Activated CD4-positive, alpha-beta T cell treated with anti-CD3 and anti-CD28 coated beads for 24 hours (primary cell): ENCODE results near the gene SHC3.

Source experiments
- DNase-seq, 2 donors: peaks; one replicate each; pipeline ENCODE4 v3.0.0-alpha.2; 2020; ENCODE audit warnings: low read depth in 2 of 2

SHC3 gene

DNA sequence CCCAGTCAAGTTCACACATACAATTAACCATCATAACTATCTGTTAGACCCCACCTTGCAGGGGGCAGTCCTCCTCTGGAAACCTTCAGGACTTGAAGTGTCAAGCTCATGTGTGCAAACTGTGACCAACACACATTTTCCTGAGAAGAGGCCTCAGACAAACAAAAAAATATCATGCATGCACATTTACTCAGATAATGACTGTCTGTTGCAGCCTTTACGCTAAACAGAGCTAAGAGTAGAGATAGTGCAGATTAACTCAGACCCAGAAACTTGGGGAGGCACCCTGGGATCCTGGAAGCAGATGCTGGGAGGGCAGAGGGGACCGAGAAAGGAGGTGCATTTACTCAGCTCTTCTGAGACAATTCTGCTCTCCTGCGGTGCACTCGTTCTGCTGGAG is 191.0 kb downstream of the SHC3 start:
- no peak for DNase-seq

DNA sequence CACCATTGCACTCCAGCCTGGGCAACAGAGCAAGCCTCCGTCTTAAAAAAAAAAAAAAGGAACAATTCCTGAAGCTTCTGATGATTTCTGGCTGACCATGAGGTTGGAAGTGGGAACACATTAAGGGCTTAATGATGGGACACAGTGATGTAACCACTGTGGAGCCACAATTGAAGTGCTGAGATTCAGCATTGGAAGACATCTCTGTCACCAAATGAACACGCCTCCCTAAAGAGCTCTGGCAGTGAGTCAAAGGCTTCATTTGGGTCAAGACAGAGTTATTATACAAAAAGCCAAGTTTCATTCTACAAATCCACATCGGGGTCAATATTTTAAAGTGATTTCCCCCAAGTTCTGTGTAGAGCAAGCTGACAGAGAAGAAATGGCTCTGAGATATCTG is 191.8 kb downstream of the SHC3 start:
- DNase-seq = no peak

DNA sequence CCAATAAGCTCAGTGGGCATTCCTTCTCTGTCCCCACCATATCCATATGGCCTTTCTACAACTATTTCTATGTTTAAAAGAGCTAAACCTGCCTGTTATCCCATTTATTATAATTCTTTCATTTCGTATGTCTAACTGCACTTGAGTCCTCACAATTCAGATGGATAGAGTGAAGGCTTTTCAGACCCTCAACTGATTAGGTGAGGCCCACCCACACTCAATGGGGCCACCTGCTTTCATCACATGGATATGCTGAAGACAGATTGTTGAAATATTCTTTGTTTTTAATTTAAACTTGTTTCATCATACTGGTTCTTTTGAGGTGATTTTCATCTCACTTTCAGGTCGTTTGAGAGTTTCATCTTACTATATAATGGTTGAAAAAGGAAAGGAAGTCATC is 193.0 kb downstream of the SHC3 start:
- DNase-seq = no peak

DNA sequence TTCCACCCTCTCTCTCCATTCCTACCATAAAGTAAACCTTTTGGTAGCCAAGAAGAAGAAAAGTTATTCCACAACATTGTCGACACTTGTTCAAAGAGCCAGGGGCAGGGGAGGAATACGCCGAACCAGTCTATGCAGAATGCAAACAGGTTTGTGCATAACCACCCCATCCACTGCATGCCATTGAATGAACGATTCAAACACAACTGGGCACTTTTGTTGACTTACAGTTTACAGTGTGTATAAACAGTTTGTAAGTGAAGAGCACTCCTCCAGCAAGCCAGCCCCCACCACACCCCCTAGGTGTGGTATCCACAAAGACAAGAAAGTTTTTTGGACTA is 194.1 kb downstream of the SHC3 start:
- no peak for DNase-seq

- DNase-seq = no peak
Measured at GRCh38 chr9:88983865-88984542, 194.6 kb downstream of the SHC3 start.

GRCh38 chr9:88980740-88981203 is 197.8 kb downstream of the SHC3 start:
- no peak for DNase-seq

- no peak for DNase-seq
Measured at GRCh38 chr9:88979791-88980190, 198.8 kb downstream of the SHC3 start.

- no peak for DNase-seq
Measured at GRCh38 chr9:88979021-88979420, 199.6 kb downstream of the SHC3 start.

DNA sequence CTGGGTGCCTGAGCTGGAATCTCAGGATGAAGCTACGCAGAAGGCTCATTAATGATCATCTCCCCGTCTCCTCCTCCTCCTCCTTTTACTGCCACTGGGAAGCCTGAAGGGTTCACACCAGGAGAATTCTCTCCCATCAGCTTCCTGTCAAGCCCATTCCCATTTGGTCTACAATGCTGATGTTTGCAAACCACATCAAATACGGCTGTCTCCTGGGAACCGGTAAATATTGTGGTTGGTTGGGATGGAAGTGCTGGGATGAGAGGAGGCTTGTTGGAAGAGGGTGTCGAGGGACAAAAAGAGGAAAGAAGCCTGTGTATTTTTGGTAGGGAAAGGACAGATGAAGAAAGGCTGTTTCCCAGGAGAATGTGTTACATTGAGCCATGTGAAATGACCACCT is 200.6 kb downstream of the SHC3 start:
- DNase-seq = no peak

GRCh38 chr9:88976890-88977257 is 201.7 kb downstream of the SHC3 start:
- DNase-seq = no peak

- DNase-seq = no peak
Measured at GRCh38 chr9:88975966-88976889, 202.4 kb downstream of the SHC3 start.

- DNase-seq = no peak
Measured at GRCh38 chr9:88974641-88975040, 204.0 kb downstream of the SHC3 start.

- DNase-seq = no peak
Measured at GRCh38 chr9:88973281-88974045, 205.2 kb downstream of the SHC3 start.

DNA sequence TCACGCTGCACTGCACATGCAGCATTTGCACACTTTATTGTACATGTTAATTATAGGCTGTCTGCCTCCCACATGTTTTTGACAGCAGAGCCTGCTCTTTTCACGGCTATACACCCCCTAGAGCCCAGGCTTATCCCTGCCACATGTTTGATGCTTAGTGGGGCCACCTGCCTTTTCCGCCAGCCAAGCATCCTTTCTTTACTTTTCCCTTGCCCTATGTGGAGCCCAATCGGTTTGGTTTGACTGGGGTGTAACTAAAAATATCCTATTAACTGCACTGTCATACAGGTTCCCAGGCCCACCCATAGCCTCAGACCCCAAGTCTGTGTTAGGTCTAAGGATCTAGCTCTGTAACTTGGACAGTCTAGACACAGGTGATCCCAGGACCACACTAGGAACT is 206.2 kb downstream of the SHC3 start:
- no peak for DNase-seq

- DNase-seq = no peak
Measured at GRCh38 chr9:88971131-88971960, 207.3 kb downstream of the SHC3 start.

- DNase-seq = no peak
Measured at GRCh38 chr9:88969646-88970373, 208.8 kb downstream of the SHC3 start.

GRCh38 chr9:88968799-88969198 is 209.8 kb downstream of the SHC3 start:
- no peak for DNase-seq

DNA sequence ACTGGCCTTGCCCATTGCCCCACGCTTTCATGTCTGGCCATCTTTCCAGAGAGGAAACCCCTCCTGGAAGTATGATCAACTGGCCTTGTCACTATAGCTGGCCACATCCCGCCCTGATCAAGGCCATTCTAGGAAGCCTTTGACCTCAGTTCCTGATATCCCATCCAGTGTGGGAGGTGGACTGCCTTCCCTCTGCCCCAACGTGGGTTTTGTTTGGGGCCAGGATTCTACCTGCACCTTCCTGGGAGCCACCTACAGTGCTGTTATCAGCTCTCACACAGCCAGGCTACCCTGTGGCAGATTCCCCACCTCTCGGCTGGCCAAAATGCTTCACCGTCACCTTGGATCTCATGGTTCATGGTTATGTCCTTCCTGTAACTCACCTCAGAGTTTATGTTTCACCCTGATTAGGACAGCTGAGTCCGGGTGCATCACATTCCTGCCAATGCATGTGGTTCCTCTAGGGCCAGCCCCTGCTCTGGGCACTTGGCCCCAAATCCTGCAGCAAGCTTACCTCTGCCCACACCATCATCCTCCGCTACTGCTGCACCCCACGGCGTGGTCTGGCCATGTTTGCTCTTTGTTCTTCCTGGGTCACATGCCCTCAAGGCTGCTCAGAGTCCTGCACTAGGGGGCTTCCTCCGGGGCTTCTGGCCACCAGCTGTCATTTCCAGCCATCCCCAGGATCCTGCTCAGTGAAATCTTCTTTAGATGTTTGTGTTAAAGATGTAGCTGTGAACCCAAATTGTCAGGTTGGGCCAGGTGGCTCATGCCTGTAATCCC is 211.5 kb downstream of the SHC3 start:
- no peak for DNase-seq

- no peak for DNase-seq
Measured at GRCh38 chr9:88965473-88965872, 213.1 kb downstream of the SHC3 start.

DNA sequence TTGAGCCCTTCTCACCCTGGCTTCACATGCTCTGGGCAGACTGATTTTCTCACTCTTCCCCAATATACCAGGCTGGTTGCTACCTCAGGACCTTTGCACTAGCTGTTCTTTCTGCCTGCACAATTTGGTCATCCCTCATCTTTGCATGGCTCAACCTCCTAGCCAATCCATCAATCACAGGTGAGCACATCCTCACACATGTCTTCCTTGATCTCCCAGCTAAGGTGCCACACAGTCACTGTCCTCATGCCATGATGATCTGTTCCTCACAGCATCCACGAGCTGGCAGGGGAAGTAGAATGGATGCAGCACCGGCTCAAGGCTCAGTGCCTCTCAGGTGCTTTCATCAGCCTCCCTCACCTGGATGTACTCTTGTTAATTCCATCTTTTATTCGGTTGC is 218.0 kb downstream of the SHC3 start:
- no peak for DNase-seq
